Common myeloid progenitor, CD34-positive (primary cell): ENCODE results near the gene SSBP3.
A peak's percentile ranks its signal among the peaks of the same experiment; 100 is the strongest.

Experiments used
- CTCF ChIA-PET: fragments of 350-600 bp; sonication (Branson Sonifier 250); formaldehyde crosslinking; loops from one replicate; lab custom pipeline; 2021; ENCODE audit warnings: antibody characterized with exemption; lab: Charles Lee
- POLR2A ChIA-PET: fragments of 350-600 bp; sonication (Branson Sonifier 250); formaldehyde crosslinking; loops from one replicate; lab custom pipeline; 2021; ENCODE audit warnings: antibody characterized with exemption; lab: Charles Lee
- DNase-seq, 3 donors: peaks; one replicate each; pipeline versions ENCODE4 v3.0.0 to v3.0.0-alpha.2; 2013
- H3K27ac ChIP-seq, 2 experiments: 1 replicate in 1 of 2; 2 replicates in 1 of 2; pipeline ENCODE4 v1.7.0; 2013; ENCODE audit warnings: inconsistent platforms in 2 of 2, low read length in 2 of 2, mild to moderate bottlenecking in 2 of 2, low read depth in 1 of 2, moderate library complexity in 1 of 2; ENCODE audit not compliant: severe bottlenecking in 2 of 2, insufficient read depth in 1 of 2, poor library complexity in 1 of 2
- H3K27me3 ChIP-seq, 5 experiments: replicated peaks in 2 of 5; 1 replicate in 3 of 5; 2 replicates in 2 of 5; pipeline versions ENCODE4 v1.6.1 to v1.7.0; 2013; ENCODE audit warnings: low read length in 4 of 5, mild to moderate bottlenecking in 2 of 5, moderate library complexity in 2 of 5, inconsistent platforms in 1 of 5; ENCODE audit not compliant: insufficient read depth in 5 of 5, control insufficient read depth in 4 of 5
- H3K36me3 ChIP-seq, 4 experiments: 1 replicate in 2 of 4; 2 replicates in 2 of 4; pipeline versions ENCODE4 v1.6.1 to v1.7.0; 2013; ENCODE audit warnings: low read length in 3 of 4, control low read depth in 1 of 4, mild to moderate bottlenecking in 1 of 4; ENCODE audit not compliant: control insufficient read depth in 4 of 4, insufficient read depth in 4 of 4
- H3K4me1 ChIP-seq, 4 experiments: 1 replicate in 3 of 4; 2 replicates in 1 of 4; pipeline versions ENCODE4 v1.6.1 to v1.7.1; 2013; ENCODE audit warnings: low read length in 3 of 4, mild to moderate bottlenecking in 3 of 4, control low read depth in 1 of 4, inconsistent platforms in 1 of 4, moderate library complexity in 1 of 4; ENCODE audit not compliant: control insufficient read depth in 4 of 4, insufficient read depth in 4 of 4; ENCODE audit errors: control extremely low read depth in 1 of 4
- H3K4me3 ChIP-seq, 7 experiments: 1 replicate in 4 of 7; 2 replicates in 3 of 7; pipeline versions ENCODE4 v1.5.1 to v1.7.0; 2013; ENCODE audit warnings: mild to moderate bottlenecking in 7 of 7, low read length in 6 of 7, moderate library complexity in 6 of 7, inconsistent platforms in 2 of 7, low read depth in 2 of 7, control low read depth in 1 of 7; ENCODE audit not compliant: insufficient read depth in 4 of 7, control insufficient read depth in 1 of 7; ENCODE audit errors: extremely low read depth in 1 of 7
- H3K9me3 ChIP-seq, 5 experiments: 1 replicate in 4 of 5; 2 replicates in 1 of 5; pipeline versions ENCODE4 v1.6.1 to v1.7.1; 2013; ENCODE audit warnings: low read length in 4 of 5, mild to moderate bottlenecking in 2 of 5, inconsistent platforms in 1 of 5, low read depth in 1 of 5, moderate library complexity in 1 of 5; ENCODE audit not compliant: control insufficient read depth in 4 of 5, insufficient read depth in 2 of 5; ENCODE audit errors: control extremely low read depth in 1 of 5
- WGBS: methylation state at CpG from one replicate; pipeline ENCODE4 v1.1.5; 2013; ENCODE audit not compliant: insufficient coverage; 5-methylcytosine and 5-hydroxymethylcytosine counted together

SSBP3 gene

GRCh38 chr1:54371038-54371941 is 34.9 kb downstream of the SSBP3 start:
- no peak for DNase-seq
- CTCF ChIA-PET = interaction anchor here (0.8 to 3.6 kb wide), 3 partner anchors 9 to 35 kb away, joined by 3 to 16 read pairs (median 3); partner anchors contain the start of gene SSBP3
- Histone ChIP-seq H3K4me3 (no peak overlapping the region), H3K27ac (peak overlapping the region in 1 of 2 experiments; percentile 62), H3K9me3 (no peaks in the 10 kb centered on the region), H3K4me1 (peaks cover 4 to 51% (median 45%) of the 10 kb centered on the region in 4 experiments), H3K36me3 (peaks cover 9 to 53% (median 25%) of the 10 kb centered on the region in 4 experiments), H3K27me3 (no peaks in the 10 kb centered on the region)
- POLR2A ChIA-PET = no interaction called here
- WGBS = 81% methylated on average over 12 of the region's 17 CpGs

- no peaks in the 10 kb centered on the region for H3K27me3 ChIP-seq
- H3K4me1 ChIP-seq = peaks cover 3 to 42% (median 37%) of the 10 kb centered on the region in 4 experiments
- 94% methylated on average over 14 of the region's 14 CpGs for WGBS
- no peak for DNase-seq
- no peaks in the 10 kb centered on the region for H3K9me3 ChIP-seq
- no peak overlapping the region for H3K4me3 ChIP-seq
- no peak overlapping the region for H3K27ac ChIP-seq
- peaks cover 9 to 58% (median 26%) of the 10 kb centered on the region in 4 experiments for H3K36me3 ChIP-seq
- CTCF ChIA-PET = interaction anchor here (0.8 to 3.6 kb wide), 4 partner anchors 8 to 36 kb away, joined by 3 to 16 read pairs (median 3); partner anchors contain the start of gene SSBP3
- POLR2A ChIA-PET = no interaction called here
Observed at GRCh38 chr1:54370287-54370989, 35.8 kb downstream of the SSBP3 start.

- H3K27ac ChIP-seq = no peak overlapping the region
- ChIA-PET POLR2A (no interaction called here), CTCF (interaction anchor here (1.0 kb wide), 1 partner anchor 9 kb away, joined by 4 read pairs; no protein-coding TSS in a partner anchor)
- WGBS = no CpG with 5 or more reads among the region's 2 CpGs
- H3K4me1 ChIP-seq = peaks cover under 1 to 26% (median 14%) of the 10 kb centered on the region in 4 experiments
- DNase-seq = no peak
- H3K4me3 ChIP-seq = no peak overlapping the region
- H3K9me3 ChIP-seq = no peaks in the 10 kb centered on the region
- H3K36me3 ChIP-seq = peaks cover 9 to 61% (median 28%) of the 10 kb centered on the region in 4 experiments
- no peaks in the 10 kb centered on the region for H3K27me3 ChIP-seq
Observed at GRCh38 chr1:54367613-54368012, 38.6 kb downstream of the SSBP3 start.

GRCh38 chr1:54365847-54366246 is 40.3 kb downstream of the SSBP3 start:
- Histone ChIP-seq H3K4me1 (peaks cover 0 to 15% (median 1%) of the 10 kb centered on the region in 4 experiments), H3K36me3 (peaks cover 9 to 49% (median 24%) of the 10 kb centered on the region in 4 experiments), H3K27me3 (no peaks in the 10 kb centered on the region), H3K9me3 (no peaks in the 10 kb centered on the region), H3K27ac (no peak overlapping the region), H3K4me3 (no peak overlapping the region)
- POLR2A ChIA-PET = interaction anchor here (0.5 kb wide), 1 partner anchor 338 kb away, joined by 3 read pairs; no protein-coding TSS in a partner anchor
- 95% methylated on average over 3 of the region's 3 CpGs for WGBS
- CTCF ChIA-PET = interaction anchor here (1.2 to 1.6 kb wide), 2 partner anchors 10 to 124 kb away, joined by 5 to 9 read pairs; no protein-coding TSS in a partner anchor
- DNase-seq = no peak

- no peak overlapping the region for H3K27ac ChIP-seq
- ChIA-PET POLR2A (no interaction called here), CTCF (interaction anchor here (1.0 to 1.6 kb wide), 3 partner anchors 10 to 124 kb away, joined by 3 to 9 read pairs (median 5); no protein-coding TSS in a partner anchor)
- peaks cover 7 to 45% (median 24%) of the 10 kb centered on the region in 4 experiments for H3K36me3 ChIP-seq
- WGBS = 99% methylated on average over 7 of the region's 7 CpGs
- H3K27me3 ChIP-seq = no peaks in the 10 kb centered on the region
- H3K4me3 ChIP-seq = no peak overlapping the region
- peaks cover 0 to 15% (median 1%) of the 10 kb centered on the region in 4 experiments for H3K4me1 ChIP-seq
- no peak for DNase-seq
- no peaks in the 10 kb centered on the region for H3K9me3 ChIP-seq
Observed at GRCh38 chr1:54365398-54365797, 40.8 kb downstream of the SSBP3 start.

GRCh38 chr1:54364995-54365394 is 41.2 kb downstream of the SSBP3 start:
- Histone ChIP-seq H3K27me3 (no peaks in the 10 kb centered on the region), H3K36me3 (peaks cover 5 to 41% (median 20%) of the 10 kb centered on the region in 4 experiments), H3K4me3 (no peak overlapping the region), H3K27ac (no peak overlapping the region), H3K4me1 (peaks cover 0 to 15% (median 1%) of the 10 kb centered on the region in 4 experiments), H3K9me3 (no peaks in the 10 kb centered on the region)
- ChIA-PET CTCF (interaction anchor here (1.0 to 1.6 kb wide), 3 partner anchors 10 to 124 kb away, joined by 3 to 9 read pairs (median 5); no protein-coding TSS in a partner anchor), POLR2A (no interaction called here)
- no peak for DNase-seq
- 100% methylated on average over 8 of the region's 10 CpGs for WGBS
